Stimulated activated CD4-positive, alpha-beta T cell treated with anti-CD3 and anti-CD28 coated beads, Interleukin-1b, Interleukin-23, amount 100 ng/mL, for 24 hours (primary cell): ENCODE measurements around the gene AMMECR1.

Experiments
- DNase-seq, 4 experiments: peaks; one replicate each; pipeline ENCODE4 v3.0.0-alpha.2; 2020; ENCODE audit warnings: low read depth in 4 of 4, low spot score in 1 of 4

Gene AMMECR1

DNA sequence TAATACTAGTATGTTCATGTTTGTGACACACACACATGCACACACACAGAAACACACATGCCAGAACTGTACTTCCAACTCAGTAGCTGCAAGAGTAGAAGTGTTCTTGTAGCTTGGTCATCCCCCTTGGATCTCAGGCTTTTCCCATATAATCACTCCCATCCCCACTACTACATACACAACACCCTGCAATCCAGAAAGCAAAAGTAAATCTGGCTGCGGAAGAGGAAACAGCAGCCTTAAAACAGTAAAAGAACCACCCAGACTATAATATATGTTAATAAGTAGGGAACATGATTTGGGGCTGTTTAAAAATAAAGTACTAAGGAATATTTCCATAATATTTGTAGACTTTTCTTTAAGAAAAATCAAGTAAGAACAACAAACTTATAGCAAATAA, 103.2 kb downstream of the AMMECR1 start:
- DNase-seq: no peak

DNA sequence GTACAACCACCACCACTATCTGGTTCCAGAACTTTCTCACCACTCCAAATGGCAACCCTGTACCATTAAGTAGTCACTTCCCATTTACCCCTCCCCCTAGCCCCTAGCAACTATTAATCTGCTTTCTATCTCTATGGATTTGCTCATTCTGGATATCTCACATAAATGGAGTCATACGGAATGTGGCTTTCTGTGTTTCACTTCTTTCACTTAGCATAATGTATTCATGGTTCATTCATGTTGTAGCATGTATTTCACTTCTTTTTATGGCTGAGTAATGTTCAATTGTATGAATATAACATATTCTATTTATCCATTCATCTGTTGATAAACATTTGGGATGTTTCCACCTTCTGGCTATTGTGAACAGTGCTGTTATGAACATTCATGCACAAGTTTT, 104.7 kb downstream of the AMMECR1 start:
- DNase-seq: no peak

DNA sequence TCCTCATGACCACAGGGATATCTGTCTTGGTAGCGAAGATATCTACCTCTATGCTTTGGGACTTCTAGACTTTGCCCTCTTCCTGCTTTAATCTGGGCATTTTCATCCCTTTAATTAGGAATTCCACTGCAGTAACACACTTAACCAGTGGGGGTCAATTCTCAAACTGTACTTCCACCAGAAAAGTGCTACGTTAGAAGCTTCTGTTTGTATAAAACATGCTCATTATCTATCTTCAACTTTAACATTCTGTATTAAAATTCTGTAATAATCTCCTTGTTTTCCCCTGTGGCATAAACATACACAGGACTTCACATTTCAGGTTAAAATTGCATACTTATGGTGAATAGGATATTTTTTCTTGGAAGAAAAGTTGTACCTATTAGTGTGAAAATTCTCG, 105.6 kb downstream of the AMMECR1 start:
- no peak for DNase-seq

DNA sequence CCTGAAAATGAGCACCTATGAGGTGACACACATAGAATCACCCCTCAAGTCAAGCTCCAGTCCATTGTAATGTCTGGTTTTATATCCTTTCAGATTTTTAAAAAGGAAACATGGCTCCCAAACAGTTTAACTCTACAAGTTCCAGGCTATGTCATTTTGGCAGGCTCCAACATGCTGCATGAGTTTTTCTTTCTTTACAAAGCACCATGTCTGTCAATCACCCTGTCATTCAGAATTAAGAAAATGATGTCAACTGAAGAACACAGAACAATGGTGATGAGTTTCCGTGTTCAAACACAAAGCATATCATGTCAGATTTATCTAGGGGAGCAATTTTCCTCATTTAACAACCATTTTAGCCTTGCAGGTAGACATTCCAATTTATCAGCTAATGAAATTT, 106.5 kb downstream of the AMMECR1 start:
- DNase-seq: no peak

DNA sequence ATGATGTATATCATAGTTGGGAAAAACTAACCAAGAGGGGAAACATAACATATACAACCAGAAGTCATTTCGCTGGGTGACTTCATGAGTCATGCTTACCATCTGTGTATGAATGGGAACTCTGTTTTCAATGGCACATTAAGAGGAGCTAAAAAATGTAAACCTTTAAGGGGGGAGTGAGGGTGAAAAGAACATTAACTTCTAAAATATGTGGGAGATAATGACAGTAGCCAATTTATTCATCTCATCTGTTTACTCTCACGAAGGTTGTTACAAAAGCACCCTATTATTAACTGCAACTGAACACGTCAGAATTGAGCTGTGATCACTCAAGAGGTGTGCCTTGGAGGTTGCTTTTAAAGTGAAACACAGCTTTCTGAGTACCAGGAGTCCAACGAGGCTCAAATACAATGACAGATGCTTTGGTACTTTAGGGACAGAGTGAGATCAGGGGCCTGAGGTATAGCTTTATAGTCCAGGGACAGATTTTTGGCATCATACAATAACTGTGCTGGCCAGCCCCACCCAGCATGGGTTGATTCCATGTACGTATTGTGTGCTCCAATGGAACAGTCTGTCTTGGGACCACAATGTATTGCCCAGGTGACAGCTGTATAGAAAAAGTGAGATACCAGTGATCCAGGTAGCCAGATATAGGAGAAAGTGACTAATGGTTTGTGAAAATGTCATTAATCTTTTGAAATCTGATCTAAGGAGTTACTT, 107.3 kb downstream of the AMMECR1 start:
- DNase-seq: no peak

DNA sequence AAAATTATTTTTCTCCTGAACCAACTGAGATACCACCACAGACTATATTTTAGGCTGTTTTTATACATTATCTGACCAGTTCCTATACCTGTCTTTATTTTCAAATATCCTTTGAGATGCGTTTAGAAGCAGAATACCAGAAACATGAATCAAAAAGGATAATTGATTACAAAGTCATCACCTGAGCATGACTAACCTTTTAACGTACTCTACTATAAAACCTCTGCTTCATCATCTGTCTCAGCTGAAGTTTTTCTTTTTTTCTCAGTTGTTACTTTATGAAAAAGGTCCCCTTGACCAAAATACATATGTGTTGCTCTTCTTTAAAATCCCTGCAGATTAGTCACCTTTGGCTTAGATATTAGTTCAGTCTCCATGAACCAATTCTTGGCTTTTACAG, 109.8 kb downstream of the AMMECR1 start:
- DNase-seq: no peak

DNA sequence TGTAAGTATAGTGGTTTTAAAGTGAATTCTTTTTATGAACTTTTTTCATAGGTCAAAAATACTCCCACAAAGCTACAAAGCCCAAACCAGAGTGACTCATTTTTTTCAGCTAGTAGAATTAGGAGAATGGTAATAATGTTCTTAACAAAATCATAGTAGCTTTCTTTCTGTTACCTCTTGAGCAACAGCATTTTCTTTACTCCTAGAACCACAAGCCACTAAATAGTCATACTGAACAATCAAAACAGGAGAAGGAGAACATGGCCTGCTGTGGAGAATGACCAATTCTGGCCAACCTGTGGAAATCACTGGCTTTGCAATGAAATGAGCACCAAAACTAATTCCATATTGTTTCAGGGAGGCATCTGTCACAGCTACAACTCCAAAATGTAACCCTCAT, 112.9 kb downstream of the AMMECR1 start:
- no peak for DNase-seq

DNA sequence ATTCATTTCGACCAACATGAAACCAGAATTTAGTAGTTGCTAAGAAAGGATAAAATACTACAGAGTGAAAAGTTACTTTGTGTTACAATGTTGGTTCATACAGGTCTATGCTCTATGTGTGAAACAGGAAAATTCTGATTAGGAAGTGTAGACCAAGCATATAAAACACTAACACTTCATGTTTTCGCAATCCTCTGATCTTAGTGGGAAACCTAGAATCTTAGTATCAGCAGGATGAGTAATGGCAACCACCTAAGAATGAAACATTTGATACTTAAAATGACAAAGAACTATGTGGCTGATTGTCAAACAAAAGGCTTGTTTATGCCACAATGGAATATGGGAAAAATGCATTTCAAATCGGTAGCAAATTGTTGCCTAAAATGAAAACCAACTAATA, 116.1 kb downstream of the AMMECR1 start:
- no peak for DNase-seq

DNA sequence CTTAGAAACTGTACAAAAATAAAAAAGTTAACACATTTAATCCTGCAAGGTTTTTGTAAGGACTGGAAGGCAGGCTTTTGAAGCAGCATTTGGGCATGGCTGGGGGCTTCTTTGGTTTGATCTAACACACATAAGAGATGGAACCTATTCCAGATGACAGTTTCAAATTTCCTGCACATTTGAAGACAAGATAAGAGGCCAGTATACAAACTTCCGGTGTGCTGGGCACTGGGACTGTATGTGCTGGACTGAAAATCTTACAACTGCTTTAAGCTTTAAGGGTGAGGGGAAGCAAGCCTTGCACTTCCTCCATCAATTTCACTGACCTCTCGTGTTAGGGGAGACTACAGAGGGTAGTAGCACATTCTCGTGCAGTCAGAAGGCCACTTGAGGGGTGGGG, 122.9 kb downstream of the AMMECR1 start:
- no peak for DNase-seq

DNA sequence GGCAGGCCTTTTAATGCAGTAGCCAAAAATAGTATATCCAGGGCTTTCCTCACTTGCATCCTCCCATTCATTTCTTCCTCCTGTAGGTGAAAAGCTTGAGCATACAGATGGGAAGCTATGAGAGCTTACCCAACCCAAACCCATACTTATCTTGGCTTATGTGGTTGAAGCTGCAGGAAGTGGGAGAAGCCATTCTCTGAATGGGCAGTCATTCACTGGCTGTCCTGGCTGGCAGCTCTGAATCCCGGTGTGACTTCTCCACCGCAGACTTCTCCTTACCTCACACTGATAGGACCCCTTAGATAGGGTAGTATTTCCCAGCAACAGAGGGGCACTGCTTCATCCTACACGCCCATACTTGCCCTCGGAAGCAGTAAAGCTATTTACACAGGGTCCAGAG, 125.4 kb downstream of the AMMECR1 start:
- DNase-seq: no peak

DNA sequence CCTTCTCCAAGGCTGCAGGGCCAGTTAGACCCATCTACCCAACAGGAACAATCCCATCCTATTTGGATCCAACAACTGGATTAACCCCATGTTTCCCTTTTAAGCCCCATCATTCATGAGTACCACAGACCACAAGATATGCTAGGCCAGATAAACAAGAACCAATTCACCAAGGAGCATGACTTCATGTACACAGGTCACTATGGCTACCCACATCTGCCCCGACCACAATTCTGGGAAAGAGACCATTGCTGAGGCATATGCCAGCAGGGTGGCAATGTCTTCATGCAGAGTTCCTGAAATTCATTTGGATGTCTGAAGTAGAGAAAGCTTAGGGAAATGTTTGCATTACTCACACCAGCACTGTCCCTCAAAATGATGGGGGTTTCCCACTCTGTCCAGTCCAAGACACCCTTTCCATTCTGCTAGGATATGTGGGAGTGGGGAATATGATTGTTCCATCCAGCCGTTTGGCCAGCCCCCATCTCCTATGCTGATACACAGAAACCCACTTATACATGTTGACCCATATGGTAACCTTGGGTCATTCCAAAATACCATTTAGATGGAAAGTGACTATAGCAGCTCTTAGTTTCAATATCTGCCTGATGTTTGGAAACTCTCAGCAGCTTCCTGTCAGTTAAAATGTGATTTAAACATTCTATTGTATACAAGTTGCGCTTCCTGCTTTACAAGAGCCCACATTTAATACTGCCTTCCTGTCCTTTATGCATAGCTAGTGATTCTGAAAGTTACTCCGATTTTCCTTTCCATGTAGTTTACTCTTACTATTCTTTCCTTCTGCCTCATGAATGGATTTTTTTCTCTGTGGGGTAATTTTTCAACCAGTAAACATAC, 129.0 kb downstream of the AMMECR1 start:
- no peak for DNase-seq

DNA sequence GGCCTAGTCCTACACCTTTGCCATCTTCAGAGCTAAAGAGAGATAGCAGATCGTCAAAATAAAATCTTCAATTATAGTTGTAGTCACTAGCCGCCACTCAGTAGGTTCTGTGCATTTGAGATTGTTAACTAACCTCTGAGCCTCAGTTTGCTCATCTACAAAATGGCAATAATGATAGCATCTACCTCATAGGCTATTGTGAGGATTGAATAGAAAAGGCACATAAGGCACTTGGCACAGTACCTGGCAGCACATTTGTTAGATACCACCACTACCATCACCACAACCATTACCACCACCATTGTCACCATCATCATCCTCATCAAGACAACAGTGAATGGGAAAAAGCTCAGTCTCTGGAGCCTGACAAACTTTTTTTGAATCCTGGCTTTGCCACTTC, 134.6 kb downstream of the AMMECR1 start:
- no peak for DNase-seq

DNA sequence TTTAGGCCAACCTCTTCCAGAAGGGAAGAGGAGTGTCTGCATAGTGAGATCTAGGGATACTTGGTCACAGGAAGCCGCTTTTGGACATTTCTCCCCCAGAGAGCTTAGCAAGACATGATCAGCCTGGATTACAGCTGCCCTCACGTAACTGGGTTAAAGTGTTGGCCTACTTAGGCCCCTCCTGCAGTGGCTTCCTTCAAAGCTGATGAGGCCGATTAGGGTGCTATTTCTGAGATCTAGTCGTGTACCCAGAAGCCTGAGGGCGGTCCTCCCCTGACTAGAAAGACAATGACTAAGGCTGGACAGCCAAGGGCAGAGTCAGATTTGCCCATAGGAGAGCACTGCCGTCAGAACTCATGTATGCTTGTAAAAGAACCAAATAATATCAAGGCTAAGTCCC, 135.0 kb downstream of the AMMECR1 start:
- no peak for DNase-seq

DNA sequence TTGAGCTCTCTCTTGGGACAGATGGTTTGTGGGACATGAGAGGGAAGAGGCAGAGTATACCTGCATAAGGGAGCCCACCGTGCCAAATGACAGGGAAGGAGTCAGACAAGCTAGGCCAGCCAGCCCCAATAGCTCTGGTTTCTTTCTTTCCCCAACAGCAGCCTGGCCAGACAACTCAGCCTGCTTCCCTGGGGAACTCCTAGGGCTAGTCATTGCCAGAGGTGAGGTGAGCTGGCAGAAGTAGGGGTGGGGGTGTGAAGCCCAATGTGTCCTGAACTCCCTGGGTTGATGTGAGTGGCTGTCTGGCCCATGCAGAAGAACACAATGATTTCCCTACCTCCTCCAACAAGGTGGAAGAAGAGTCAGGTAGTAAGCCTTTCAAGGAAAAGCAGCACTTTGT, 135.5 kb downstream of the AMMECR1 start:
- DNase-seq: no peak

DNA sequence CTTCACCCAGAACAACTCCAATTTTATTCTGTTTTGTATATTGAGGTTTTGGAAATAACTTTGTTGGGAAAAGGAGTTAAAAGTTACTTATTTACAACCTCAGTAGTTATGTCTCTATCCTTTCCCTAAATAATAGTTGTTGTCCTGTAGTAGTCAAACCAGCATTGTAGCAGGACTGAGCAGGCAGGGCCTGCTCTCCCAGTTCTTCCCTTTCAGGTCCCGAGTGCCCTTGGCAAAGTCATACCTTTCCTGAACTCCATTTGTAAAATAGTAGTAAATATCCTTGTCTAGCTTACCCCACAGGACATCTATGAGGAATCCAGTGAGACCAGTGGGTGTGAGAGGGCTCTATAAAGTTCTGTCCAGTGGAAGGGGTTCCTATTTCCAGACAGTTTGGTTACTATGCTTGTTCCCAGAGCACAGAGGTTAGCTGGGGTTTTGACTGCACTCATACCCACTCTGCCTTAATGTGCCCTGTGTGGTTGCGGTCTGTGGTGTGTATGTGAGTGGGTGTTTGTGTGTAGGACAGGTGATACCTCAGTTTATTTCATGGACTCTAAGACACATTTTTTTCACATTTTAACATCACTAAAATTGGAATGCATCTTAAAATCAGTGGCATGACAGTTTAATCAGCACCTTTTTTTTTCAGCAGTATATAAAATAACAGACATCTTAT, 136.3 kb downstream of the AMMECR1 start:
- no peak for DNase-seq

DNA sequence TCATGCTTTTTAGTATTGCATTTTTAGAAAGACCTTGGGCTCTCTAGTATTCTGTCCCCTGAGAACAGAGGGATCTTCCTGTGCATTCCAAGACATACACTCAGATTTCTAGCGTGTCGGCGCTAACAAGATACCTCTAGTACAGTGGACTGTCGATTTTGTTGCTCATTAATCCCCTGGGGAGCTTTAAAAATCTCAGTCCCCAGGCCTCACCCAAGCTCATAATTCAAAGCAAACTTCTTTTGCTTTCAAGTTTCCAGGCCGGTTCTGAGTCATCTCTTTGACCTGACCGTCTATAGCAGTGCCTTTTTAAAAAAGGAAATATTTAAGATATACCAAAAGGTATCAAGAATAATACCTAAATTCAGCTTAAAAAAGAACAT, 137.0 kb downstream of the AMMECR1 start:
- no peak for DNase-seq

DNA sequence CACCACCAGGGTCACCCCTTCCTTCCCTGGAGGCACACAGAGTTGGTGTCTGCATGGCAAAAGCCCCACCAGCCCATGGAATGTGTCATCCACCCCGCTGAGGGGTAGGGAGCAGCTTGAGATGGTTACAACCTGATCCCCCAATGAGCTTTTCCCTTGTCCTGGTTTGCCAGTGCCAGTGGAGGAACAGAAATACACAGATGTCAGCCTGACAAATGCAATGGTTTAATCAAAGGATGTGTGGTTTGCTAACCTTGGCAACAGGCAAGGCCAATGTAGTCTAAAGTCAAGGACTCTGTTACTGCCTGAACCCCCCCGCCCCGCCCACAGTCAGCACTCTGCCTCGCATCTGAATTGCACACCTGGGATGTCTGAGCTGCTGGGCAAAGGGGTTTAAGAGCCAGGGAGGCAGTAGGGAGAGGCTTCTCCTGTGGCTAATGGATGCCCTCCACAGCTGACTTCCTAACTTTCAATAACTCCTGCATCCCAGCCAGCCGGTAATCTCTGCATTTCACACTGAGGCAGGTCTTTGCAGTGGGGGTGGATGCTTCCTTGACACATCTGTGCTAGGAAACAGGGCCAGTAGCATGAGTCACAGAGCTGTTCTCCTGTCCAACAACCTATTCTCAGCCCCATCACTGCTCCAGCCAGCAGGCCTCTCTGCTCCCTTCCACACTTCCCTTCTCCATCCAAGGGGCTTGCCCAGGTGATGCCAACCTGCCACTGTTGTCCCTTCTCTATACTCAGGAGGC, 137.5 kb downstream of the AMMECR1 start:
- no peak for DNase-seq

DNA sequence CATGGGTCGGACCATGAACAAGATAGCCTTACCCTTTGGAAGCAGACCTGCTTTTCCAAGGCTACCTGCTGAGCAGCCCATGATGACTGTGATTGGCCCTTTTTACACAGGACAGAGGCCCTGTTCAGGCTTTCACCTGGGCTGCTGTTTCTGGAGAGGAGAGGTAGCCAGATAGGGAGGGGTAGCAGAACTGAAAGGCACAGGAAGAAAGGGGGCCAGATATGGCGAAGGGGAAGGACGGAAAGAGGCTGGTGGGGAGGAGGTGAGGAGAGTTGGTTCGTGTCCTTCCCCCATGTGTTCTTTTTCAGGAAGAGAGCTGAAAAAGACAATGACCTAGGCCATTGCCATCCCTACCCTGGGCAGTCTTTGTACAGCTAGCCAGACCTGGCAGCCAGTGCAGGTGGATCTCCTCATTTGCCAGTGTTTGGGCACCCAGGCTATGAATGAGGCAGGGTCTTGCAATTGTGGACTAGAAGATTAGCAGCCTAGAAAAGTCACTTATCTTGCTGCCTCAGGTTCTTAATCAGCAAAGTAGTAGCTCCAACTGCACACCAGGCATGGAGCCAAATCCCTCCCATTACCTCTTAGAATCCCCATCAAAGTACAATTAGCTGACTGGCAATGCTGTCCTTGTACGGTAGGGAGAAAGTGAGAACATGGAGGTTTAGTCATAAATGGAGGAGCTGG, 139.6 kb downstream of the AMMECR1 start:
- no peak for DNase-seq

DNA sequence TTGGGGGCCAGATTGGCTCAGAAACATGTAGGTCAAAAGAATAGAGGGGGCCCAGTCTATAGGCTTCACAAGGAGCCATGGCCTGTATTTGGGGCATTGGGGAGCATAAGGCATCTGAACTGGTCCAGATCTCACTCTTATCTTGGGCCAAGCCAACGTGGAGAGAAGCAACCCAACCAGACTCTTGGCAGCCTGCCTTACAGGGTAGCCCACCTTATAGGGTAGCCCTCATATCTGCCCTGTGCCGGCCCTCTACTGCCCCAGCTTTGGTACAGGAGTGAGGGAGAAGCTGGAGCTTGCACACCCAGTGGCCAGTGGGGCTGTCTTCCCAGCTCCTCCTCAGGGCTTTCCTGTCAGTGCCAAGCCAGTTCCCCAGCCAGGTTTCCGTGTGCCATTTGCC, 142.2 kb downstream of the AMMECR1 start:
- DNase-seq: no peak

DNA sequence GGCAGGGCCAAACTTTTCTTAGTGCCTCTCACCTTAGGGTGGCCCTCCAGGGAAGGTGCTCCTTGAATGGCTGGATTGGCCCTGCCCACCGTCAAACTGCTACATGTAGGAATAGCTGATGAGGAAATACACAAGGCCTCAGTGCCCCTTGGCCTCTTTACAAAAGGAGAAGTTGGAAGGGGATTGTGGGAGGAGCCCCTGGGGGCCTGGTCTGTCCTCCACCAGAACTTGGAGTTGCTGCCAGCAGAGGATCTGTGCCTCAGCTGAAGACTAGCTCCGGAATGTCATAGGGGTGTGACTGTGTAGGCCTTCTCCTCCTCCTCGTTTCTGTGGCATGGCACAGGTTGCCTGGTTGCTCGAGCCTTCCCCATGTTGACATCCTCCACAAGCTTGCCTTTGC, 142.7 kb downstream of the AMMECR1 start:
- DNase-seq: no peak
